Prostate gland (tissue), 2 donors: ENCODE measurements around the gene GTPBP10. TPM values are rescaled to one million over a fixed set of nuclear protein-coding genes. Genes with fewer than 3 reads are reported as not detected.

ENCODE experiments used
- DNase-seq: peaks from one replicate; pipeline ENCODE4 v3.0.0-alpha.2; 2019; ENCODE audit warnings: low spot score
- H3K27ac ChIP-seq, 2 donors: fragments of 200-600 bp; sonication (generic); 2 replicates each; pipeline ENCODE4 v1.5.1; 2017 to 2019
- H3K27me3 ChIP-seq: fragments of 200-600 bp; sonication (generic); replicated peaks from 2 replicates; pipeline ENCODE4 v1.5.1; 2019; ENCODE audit not compliant: insufficient read depth
- H3K36me3 ChIP-seq, 2 donors: fragments of 200-600 bp; sonication (generic); 1 replicate in 1 of 2; 2 replicates in 1 of 2; pipeline versions ENCODE4 v1.5.1 to v1.8.1; 2017 to 2019
- H3K4me1 ChIP-seq: fragments of 200-600 bp; sonication (generic); replicated peaks from 2 replicates; pipeline ENCODE4 v1.5.1; 2019
- H3K4me3 ChIP-seq, 2 donors: fragments of 200-600 bp; sonication (generic); 2 replicates each; pipeline ENCODE4 v1.5.1; 2017 to 2019
- H3K9me3 ChIP-seq: fragments of 200-600 bp; sonication (generic); 2 replicates; pipeline ENCODE4 v1.5.1; 2017
- POLR2A ChIP-seq: fragments of 450-650 bp; IDR thresholded peaks from one replicate; pipeline ENCODE4 v1.6.1; 2016; ENCODE audit warnings: antibody characterized with exemption, mild to moderate bottlenecking
- POLR2AphosphoS5 ChIP-seq: sonication (generic); formaldehyde crosslinking; IDR thresholded peaks from one replicate; pipeline ENCODE4 v1.6.1; 2017; ENCODE audit warnings: antibody characterized with exemption
- WGBS: methylation state at CpG from one replicate; pipeline ENCODE4 v1.1.5; 2018; 5-methylcytosine and 5-hydroxymethylcytosine counted together
- intact Hi-C: fragments of 100-400 bp; cut with DNase I; formaldehyde crosslinking; loops from one replicate; pipeline ENCODE4 v1.14.2; 2022
- total RNA-seq, 2 donors: library from RNA; depleted of rRNA; stranded (reverse); fragments of >200 nt; gene quantifications; one replicate each; pipeline ENCODE4 v1.1.0, GENCODE V29; 2016
- TF ChIP-seq, protein P1 (sequence below), 4 experiments: fragments of 200-600 bp in 2 of 4; fragments of 450-650 bp in 2 of 4; sonication (generic) in 2 of 4; IDR thresholded peaks; 1 replicate in 3 of 4; 2 replicates in 1 of 4; pipeline ENCODE4 v1.5.1; 2016 to 2019; ENCODE audit warnings: antibody characterized with exemption in 4 of 4, mild to moderate bottlenecking in 2 of 4, moderate library complexity in 2 of 4

GTPBP10 gene, protein sequence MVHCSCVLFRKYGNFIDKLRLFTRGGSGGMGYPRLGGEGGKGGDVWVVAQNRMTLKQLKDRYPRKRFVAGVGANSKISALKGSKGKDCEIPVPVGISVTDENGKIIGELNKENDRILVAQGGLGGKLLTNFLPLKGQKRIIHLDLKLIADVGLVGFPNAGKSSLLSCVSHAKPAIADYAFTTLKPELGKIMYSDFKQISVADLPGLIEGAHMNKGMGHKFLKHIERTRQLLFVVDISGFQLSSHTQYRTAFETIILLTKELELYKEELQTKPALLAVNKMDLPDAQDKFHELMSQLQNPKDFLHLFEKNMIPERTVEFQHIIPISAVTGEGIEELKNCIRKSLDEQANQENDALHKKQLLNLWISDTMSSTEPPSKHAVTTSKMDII
- total RNA-seq = 10 to 100 TPM; 16.2 to 20.4 TPM

DNA sequence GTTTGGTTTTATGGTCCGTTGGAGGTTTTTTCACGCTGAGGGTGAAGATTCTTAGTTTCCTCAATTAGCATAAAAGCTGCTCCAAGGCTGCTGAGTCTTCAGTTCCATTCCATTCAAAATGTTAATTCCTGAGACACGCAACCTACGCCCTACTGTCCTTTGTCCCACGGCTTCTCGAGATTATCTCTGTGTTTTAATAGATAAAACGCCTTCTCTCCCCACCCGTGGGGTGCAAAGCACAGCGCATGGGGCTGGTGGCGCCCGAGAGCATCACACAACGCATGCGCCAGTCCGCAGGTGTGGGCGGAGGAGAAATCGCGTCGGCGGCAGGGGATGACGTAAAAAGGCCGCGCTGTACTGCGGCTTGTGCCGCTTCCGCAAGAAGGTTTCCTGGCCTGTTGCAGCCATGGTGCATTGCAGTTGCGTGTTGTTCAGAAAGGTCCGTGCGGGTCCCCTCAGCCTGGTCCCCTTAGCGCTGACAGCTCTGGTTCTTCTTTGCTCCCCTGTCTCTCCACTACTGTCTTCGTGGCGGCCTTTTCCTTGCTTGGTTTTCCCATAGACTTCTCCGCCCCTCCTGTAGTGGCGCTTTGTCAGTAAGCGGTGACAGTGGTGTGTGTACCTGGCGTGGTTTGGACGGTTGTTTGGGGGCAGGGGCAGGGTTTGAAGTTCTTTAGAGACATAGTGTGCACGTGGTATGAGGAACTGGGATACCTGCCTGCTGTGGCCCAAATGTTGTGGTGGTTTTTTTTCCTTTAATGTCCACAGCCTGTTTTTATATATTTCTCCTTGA lies at the start of gene GTPBP10:
GTPBP10 (plus strand) TSS at position 381 of the 790 bp plus-strand sequence; CDS start at position 407, 26 bp downstream.
- no peaks in the 10 kb centered on the region for H3K9me3 ChIP-seq
- intact Hi-C loops = loop anchor here (5.0 kb wide), 1 partner anchor 56 kb away; the partner anchor contains the start of gene CLDN12
- peak within 1 kb of the TSS; percentile 57 to 70 for H3K4me3 ChIP-seq
- peak; percentile 91 for DNase-seq
- under 1% methylated on average over 37 of the region's 37 CpGs for WGBS
- peak; percentile 65 for TF ChIP-seq POLR2A
- peak; percentile 97 for TF ChIP-seq POLR2AphosphoS5
- TF ChIP-seq, protein P1, sequence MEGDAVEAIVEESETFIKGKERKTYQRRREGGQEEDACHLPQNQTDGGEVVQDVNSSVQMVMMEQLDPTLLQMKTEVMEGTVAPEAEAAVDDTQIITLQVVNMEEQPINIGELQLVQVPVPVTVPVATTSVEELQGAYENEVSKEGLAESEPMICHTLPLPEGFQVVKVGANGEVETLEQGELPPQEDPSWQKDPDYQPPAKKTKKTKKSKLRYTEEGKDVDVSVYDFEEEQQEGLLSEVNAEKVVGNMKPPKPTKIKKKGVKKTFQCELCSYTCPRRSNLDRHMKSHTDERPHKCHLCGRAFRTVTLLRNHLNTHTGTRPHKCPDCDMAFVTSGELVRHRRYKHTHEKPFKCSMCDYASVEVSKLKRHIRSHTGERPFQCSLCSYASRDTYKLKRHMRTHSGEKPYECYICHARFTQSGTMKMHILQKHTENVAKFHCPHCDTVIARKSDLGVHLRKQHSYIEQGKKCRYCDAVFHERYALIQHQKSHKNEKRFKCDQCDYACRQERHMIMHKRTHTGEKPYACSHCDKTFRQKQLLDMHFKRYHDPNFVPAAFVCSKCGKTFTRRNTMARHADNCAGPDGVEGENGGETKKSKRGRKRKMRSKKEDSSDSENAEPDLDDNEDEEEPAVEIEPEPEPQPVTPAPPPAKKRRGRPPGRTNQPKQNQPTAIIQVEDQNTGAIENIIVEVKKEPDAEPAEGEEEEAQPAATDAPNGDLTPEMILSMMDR (IDR thresholded peaks at IDR 0.05) = peak; percentile 39 to 94 (median 73)
- no peaks in the 10 kb centered on the region for H3K27me3 ChIP-seq
- H3K27ac ChIP-seq = peak within 1 kb of the TSS; percentile 83 to 87
- peaks cover 7% of the 10 kb centered on the region for H3K4me1 ChIP-seq
- no peaks in the 10 kb centered on the region for H3K36me3 ChIP-seq

DNA sequence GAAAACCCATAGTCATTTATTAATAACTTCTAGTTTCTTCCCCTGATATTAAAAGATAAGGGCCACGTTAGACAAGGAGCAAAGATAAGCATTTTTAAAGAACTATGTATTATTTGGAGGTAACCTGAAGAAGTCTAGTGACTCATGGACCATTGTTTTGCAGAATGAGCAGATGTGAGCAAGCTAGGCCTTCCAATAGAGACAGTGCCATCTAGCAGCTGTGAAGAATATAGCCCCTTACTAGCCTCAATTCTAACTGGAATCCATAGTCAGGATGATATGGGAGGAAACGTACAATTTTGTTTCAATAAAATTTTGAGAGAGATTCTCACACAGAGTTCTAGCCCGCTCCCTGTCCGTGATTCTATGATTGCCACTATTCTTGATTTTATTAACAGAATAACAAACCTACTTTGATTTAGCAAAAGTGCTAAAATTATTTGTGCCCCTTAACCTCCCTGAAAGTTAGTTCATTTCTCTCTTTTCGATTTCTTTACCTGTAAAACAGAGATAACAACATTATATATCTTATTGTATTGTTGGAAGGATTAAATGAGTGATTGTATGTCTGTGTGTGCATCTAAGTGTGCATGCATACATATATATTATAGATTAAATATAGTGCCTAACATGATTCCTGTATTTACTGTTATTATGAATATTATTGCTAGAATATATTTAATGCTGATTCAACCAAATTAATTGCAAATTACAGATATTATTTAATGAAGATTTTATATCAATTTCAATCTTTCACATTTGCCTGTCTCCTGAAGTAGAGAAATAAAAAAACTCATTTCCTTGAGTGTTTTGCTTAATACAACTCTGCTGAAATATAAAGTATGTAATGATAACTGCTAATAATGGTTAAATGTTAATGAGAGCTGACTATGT lies 48.1 kb upstream of the GTPBP10 start:
- Histone ChIP-seq H3K27ac (no peak overlapping the region), H3K4me3 (no peak overlapping the region), H3K9me3 (no peaks in the 10 kb centered on the region), H3K36me3 (no peaks in the 10 kb centered on the region), H3K4me1 (no peaks in the 10 kb centered on the region), H3K27me3 (no peaks in the 10 kb centered on the region)
- intact Hi-C loops = no loop called here
- DNase-seq = no peak
- 61% methylated on average over 5 of the region's 5 CpGs for WGBS
- TF ChIP-seq, protein P1 (IDR thresholded peaks at IDR 0.05) = peak in 2 of 4 experiments; percentile 41 to 44
- TF ChIP-seq POLR2AphosphoS5 = no peak

DNA sequence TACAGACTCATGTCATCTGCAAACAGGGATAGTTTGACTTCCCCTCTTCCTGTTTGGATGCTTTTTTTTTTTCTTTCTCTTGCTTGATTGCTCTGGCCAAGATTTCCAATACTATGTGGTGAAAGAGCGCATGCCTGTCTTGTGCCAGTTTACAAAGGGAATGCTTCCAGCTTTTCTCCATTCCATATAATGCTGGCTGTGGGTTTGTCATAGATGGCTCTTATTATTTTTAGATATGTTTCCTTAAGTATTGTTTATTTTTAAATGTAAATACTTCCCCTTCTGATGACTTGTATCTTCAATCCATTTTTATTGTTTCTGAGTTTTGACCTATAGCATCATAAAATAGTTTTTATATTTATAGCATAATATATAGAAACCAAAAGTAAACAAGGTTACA lies 43.3 kb upstream of the GTPBP10 start:
- TF ChIP-seq POLR2AphosphoS5 = no peak
- no peak for TF ChIP-seq POLR2A
- TF ChIP-seq, protein P1 (IDR thresholded peaks at IDR 0.05) = no peak
- H3K4me1 ChIP-seq = no peaks in the 10 kb centered on the region
- no peaks in the 10 kb centered on the region for H3K36me3 ChIP-seq
- no peak for DNase-seq
- H3K27ac ChIP-seq = no peak overlapping the region
- no peaks in the 10 kb centered on the region for H3K9me3 ChIP-seq
- intact Hi-C loops = no loop called here
- H3K27me3 ChIP-seq = no peaks in the 10 kb centered on the region
- WGBS = 95% methylated on average over 1 of the region's 1 CpG
- no peak overlapping the region for H3K4me3 ChIP-seq

DNA sequence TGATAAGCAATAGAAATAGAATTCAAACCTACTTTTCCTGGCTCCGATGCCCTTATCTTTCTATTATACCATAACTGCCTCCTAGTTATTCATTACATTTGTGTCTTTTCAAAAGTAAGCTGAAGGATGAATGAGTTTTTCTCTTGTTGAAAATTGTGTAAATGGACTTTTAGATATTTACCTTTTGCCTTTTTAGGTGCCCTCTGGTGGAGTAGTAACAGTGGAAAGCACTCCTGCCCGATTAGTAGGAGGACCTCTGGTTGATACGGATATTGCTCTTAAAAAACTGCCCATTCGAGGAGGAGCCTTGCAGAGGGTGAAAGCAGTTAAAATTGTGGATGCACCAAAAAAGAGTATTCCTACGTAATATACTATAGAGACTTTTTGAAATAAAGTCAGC lies 36.6 kb upstream of the GTPBP10 start:
- Histone ChIP-seq H3K27ac (no peak overlapping the region), H3K4me1 (no peaks in the 10 kb centered on the region), H3K27me3 (no peaks in the 10 kb centered on the region), H3K36me3 (no peaks in the 10 kb centered on the region), H3K4me3 (no peak overlapping the region), H3K9me3 (no peaks in the 10 kb centered on the region)
- intact Hi-C loops = no loop called here
- TF ChIP-seq, protein P1 (IDR thresholded peaks at IDR 0.05) = no peak
- no peak for TF ChIP-seq POLR2A
- no peak for TF ChIP-seq POLR2AphosphoS5
- DNase-seq = no peak
- 84% methylated on average over 5 of the region's 5 CpGs for WGBS
